ENCODE data around the gene KLHL5. TPM values are rescaled to one million over a fixed set of nuclear protein-coding genes. Genes with fewer than 3 reads are reported as not detected.

The KLHL5 gene
- total RNA-seq, 1 donor from 2014 or later, result 44.8 TPM

GRCh38 chr4:39106011-39106410, 44.0 kb downstream of the KLHL5 start:
- no peak overlapping the region for H3K27ac Mint-ChIP-seq
- H3K4me1 Mint-ChIP-seq (ENCODE audit: low read depth), result peaks cover 2% of the 10 kb centered on the region
- TF ChIP-seq CTCF (IDR thresholded peaks at IDR 0.05; ENCODE audit: unreplicated experiment), result no peak
- peaks cover 17% of the 10 kb centered on the region for H3K36me3 Mint-ChIP-seq (ENCODE audit: insufficient read depth)
- H3K27me3 Mint-ChIP-seq, result no peaks in the 10 kb centered on the region
- no peak for DNase-seq (ENCODE audit: low spot score, unreplicated experiment)
- H3K9me3 Mint-ChIP-seq (ENCODE audit: low read depth), result peaks cover 7% of the 10 kb centered on the region
- no peak overlapping the region for H3K4me3 Mint-ChIP-seq (ENCODE audit: low read depth)

- Mint-ChIP-seq H3K27ac (no peak overlapping the region), H3K27me3 (no peaks in the 10 kb centered on the region), H3K4me1 (ENCODE audit: low read depth) (no peaks in the 10 kb centered on the region), H3K36me3 (ENCODE audit: insufficient read depth) (peaks cover 34% of the 10 kb centered on the region), H3K9me3 (ENCODE audit: low read depth) (peaks cover 5% of the 10 kb centered on the region), H3K4me3 (ENCODE audit: low read depth) (no peak overlapping the region)
- no peak for TF ChIP-seq CTCF (IDR thresholded peaks at IDR 0.05; ENCODE audit: unreplicated experiment)
- no peak for DNase-seq (ENCODE audit: low spot score, unreplicated experiment)
These were observed 52.4 kb downstream of the KLHL5 start for GRCh38 chr4:39114436-39114835.

GRCh38 chr4:39118034-39118658, 56.1 kb downstream of the KLHL5 start:
- Mint-ChIP-seq H3K36me3 (ENCODE audit: insufficient read depth) (peaks cover 36% of the 10 kb centered on the region), H3K4me3 (ENCODE audit: low read depth) (no peak overlapping the region)
- no peak for TF ChIP-seq CTCF (IDR thresholded peaks at IDR 0.05; ENCODE audit: unreplicated experiment)

GRCh38 chr4:39120418-39120817, 58.4 kb downstream of the KLHL5 start:
- no peak for DNase-seq (ENCODE audit: low spot score, unreplicated experiment)
- H3K27ac Mint-ChIP-seq, result no peak overlapping the region
- TF ChIP-seq CTCF (IDR thresholded peaks at IDR 0.05; ENCODE audit: unreplicated experiment), result no peak
- peaks cover 36% of the 10 kb centered on the region for H3K36me3 Mint-ChIP-seq (ENCODE audit: insufficient read depth)
- H3K27me3 Mint-ChIP-seq, result no peaks in the 10 kb centered on the region
- no peaks in the 10 kb centered on the region for H3K4me1 Mint-ChIP-seq (ENCODE audit: low read depth)
- H3K9me3 Mint-ChIP-seq (ENCODE audit: low read depth), result peaks cover 17% of the 10 kb centered on the region
- H3K4me3 Mint-ChIP-seq (ENCODE audit: low read depth), result no peak overlapping the region

More at GRCh38 chr4:39118034-39118658, 56.1 kb downstream of the KLHL5 start:
- peaks cover 7% of the 10 kb centered on the region for H3K9me3 Mint-ChIP-seq (ENCODE audit: low read depth)
- no peak for DNase-seq (ENCODE audit: low spot score, unreplicated experiment)
- H3K27ac Mint-ChIP-seq, result no peak overlapping the region
- H3K27me3 Mint-ChIP-seq, result no peaks in the 10 kb centered on the region
- H3K4me1 Mint-ChIP-seq (ENCODE audit: low read depth), result no peaks in the 10 kb centered on the region

GRCh38 chr4:39124885-39125599, 63.0 kb downstream of the KLHL5 start:
- Mint-ChIP-seq H3K27me3 (no peaks in the 10 kb centered on the region), H3K36me3 (ENCODE audit: insufficient read depth) (peaks cover 30% of the 10 kb centered on the region), H3K27ac (no peak overlapping the region), H3K4me3 (ENCODE audit: low read depth) (no peak overlapping the region), H3K9me3 (ENCODE audit: low read depth) (peaks cover 21% of the 10 kb centered on the region), H3K4me1 (ENCODE audit: low read depth) (no peaks in the 10 kb centered on the region)
- no peak for DNase-seq (ENCODE audit: low spot score, unreplicated experiment)
- no peak for TF ChIP-seq CTCF (IDR thresholded peaks at IDR 0.05; ENCODE audit: unreplicated experiment)

All from progenitor cell of endocrine pancreas (in vitro differentiated cells).